ENCODE results near the gene MAGI1.
A peak's percentile ranks its signal among the peaks of the same experiment; 100 is the strongest.
"Not testable (repeated sequence)": the region's sequence is repeated elsewhere in the genome, so short reads cannot be mapped to it uniquely, and the experiment has no call there.

The MAGI1 gene

DNA sequence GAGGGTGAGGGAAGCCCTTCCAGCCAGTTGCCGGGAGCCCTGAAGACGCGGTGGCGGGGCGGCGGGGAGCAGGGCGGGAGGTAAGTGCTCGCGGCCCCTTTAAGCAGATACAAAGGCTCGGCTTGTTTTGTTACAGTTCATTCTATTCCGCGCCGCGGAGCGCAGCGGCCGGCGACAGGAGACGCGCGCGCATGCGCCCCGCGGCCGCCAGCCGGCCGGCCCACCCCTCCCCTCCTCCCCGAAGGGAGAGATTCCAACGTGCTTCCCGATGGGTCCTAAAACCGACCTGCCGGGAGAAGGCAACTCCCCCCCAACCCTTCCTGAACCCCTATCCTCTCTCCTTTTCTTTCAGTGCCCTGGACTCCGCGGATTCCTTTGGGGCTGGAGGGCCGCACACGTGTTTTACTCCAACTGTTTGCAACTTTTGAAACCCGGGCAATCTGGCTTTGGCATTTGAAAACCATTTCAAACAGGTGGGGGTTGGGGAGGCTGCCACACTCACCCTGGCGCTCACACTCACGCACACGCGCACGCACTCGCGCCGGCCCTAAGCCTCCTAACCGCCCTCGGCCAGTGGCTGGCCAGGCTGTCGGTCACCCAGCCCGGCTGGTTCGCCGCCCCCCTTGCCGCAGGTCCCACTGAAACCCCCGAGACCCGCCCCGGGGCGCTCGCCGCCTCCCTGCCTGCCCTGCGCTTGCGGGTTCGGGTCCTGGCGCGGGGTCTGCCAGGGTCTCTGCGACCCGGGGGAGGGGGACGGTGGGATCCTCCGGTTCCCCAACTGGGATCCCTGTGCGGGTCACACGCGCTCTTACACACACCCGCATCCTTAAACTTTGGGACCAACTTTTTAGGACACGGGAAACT, at the start of gene MAGI1:
TSS of gene MAGI1 (minus strand) at position 193 of the 864 bp plus-strand sequence. CDS start 610 bp downstream, outside the sequence.
- peak; percentile 69 for DNase-seq

DNA sequence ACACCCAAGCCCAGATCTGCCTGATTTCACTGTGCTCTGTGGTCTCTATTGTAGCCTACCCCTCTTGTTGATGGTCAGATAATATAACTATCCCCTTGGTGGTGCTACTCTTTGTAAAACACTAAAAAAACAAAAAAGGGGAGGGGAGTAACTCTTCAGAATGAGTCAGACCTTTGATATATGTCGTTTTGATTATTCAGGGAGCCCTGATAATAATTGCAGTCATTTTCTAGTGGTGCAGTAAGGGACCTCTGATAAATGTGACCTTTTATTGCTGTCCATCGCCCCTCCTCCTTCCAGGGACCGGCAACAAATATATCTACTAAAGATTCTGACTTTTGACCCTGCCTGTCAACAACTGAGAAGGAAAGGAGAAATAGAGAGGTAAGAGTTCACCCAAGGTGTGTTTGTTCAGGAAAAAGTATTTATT, 45.1 kb upstream of the MAGI1 start:
- no peak for DNase-seq

DNA sequence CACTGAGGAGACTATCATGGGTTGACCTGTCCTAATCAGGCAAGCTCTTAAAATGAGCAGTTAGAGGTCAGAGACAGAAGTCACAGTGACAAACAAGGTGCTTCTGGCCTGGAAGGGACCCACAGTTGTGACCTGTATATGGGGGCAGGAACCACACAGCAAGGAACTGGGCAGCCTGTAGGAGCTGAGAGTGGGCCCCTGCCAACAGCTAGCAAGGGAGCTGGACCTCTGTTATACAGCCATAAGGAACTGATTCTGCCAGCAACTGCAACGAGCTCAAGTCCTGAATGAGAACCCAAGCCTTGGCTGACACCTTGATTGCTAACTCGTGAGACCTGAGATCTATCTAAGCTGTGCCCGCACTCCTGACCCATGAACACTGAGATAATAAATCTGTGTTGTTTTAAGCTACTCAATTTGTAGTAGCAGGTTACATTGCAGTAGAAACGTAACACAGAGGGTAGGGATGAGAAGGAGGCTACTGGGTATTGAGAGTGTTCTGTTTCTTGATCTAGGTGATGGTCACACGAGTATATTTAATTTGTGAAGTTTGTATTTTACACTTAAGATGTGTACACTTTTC, 44.5 kb upstream of the MAGI1 start:
- no peak for DNase-seq

DNA sequence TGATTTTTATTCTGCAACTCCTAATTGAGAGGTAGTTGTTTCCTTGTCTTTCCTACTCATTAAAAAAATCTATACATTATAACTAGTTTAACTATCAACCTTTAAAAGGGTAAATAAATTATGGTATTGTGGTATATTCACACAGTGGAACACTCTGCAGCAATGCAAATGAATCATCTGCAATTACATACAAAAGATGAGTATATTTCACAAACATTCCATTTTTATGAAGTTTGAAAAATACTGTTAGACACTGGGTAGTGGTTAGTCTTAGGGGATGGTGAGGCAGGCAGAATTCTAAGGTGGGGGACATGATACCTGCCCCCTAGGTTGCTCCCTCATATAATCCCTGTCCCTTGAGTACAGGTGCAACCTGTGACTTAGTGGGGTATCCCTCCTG, 44.0 kb upstream of the MAGI1 start:
- no peak for DNase-seq

DNA sequence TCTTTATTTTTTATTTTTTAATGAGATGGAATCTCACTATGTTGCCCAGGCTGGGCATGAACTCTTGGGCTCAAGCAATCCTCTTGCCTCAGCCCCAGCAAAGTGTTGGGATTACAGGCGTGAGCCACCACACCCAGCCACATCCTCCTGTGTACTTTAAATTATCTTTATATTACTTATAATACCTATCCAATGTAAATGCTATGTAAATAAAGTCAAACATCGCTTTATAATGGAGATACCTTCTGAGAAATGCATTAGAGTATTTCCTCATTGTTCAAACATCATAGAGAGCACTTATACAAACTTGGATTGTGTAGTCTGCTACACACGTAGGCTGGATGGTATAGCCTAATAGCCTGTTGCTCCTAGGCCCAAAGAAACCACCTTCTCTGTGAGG, 41.4 kb upstream of the MAGI1 start:
- DNase-seq, result no peak

DNA sequence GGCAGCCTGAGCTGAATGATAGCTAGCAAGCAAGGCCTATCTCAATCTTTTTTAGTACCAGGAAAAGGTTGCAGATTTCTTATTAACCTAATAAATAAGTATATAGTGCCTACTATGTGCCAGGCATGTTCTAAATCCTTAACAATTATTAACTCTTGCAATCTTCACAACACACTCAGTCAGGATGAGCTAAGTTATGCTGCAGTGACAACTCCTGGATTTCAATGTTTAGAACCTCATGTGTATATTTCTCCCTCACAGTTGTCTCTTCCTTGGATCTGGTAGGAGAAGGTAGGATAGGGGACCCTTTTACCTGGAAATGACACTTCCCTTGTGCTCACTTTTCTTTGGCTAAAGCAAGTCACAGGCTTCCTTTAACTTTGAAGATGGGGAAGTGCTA, 39.3 kb upstream of the MAGI1 start:
- no peak for DNase-seq

DNA sequence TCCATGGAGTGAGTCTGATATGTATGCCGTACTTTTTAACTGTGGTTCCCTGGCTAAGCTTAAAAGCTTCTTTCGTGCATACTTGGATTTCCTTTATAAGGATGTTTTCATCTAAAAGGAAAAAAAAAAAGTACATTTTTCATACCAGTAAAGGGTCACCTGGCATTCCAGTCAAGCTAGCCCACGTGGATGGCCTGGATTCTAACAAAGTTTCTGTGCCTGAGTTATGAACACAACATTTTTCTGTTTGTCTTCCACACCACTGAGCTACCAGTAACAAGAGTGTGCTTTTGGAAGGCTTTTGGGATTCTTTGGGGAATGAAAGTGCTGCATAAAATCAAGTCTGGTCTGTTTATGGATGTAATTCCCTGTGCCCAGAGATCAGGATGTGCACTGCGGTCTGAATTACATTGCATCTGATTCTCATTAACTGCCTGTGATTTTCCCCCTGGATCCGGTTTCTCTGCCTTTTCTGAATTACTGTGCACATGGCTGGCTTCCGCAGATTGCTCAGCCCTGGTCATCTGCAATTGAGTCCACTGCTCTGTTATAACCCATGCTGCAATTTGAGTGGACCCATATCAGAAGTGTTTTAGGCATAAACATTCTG, 38.2 kb upstream of the MAGI1 start:
- DNase-seq, result no peak

DNA sequence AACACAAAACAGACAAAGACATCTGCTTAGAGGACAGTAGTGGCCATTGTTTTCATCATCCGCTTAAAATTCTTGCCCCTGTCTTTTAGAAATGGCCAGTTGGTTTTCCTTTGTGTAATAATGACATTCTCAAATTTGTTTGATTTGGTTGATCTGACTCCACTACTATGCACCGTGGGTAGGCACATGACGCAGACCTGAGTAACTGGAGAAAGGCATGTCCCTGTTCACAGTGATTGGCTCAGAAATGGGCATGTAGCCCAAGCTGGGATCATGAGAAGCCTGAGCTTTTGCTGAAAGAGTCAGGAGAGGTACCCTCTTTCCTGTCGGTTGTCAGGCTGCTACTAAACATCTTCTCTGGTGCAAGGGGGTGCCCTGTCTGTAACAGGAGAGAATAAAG, 36.6 kb upstream of the MAGI1 start:
- no peak for DNase-seq

DNA sequence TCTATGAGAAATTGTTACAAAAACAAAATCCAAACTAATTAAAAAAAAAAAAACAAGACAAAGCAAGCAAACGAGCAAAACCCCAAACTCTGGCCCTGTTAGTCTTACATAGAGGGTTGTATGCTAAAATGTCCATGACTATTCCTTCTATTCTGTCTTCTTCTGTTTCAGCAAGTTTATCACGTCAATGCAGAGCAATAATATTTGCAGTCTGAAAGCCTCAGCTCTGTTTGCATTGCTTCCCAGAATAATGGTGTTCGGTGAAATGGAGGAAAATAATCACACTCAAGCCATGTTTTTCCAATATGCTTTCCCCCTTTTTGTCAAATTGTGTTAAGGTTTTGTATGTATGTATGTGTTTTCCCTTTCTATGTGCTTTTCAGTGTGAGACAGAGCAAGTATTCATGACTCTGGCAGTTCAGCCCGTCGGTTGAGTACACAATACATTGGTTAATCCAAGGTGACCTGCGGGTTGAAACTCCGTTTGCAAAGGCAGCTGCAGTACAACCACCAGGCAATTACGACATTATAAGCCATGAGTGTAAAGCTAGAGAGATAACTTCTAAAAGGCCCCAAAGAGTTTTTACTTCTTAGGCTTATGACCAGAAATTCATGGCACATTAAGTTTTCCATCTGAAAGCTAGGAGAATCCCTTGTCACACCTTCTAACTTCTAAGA, 34.9 kb upstream of the MAGI1 start:
- DNase-seq, result no peak

DNA sequence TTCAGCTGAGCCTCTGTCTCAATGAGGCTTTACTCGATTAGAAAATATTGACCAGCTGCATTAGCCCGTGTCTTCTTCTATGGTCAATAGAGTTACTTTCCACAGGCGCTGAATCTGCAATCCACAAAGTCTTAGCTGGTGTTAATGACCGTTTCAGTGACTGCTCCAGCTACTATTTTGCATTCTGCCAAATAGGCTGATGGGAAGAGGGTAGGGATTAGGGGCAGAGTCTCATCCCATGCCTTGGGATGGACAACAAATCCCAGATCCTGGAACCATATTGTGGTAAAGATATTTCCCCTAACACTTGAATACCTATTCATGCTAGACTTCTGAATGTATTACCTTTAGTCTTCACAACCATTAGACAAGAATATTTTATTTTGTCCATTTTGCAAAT, 29.5 kb upstream of the MAGI1 start:
- DNase-seq, result no peak

DNA sequence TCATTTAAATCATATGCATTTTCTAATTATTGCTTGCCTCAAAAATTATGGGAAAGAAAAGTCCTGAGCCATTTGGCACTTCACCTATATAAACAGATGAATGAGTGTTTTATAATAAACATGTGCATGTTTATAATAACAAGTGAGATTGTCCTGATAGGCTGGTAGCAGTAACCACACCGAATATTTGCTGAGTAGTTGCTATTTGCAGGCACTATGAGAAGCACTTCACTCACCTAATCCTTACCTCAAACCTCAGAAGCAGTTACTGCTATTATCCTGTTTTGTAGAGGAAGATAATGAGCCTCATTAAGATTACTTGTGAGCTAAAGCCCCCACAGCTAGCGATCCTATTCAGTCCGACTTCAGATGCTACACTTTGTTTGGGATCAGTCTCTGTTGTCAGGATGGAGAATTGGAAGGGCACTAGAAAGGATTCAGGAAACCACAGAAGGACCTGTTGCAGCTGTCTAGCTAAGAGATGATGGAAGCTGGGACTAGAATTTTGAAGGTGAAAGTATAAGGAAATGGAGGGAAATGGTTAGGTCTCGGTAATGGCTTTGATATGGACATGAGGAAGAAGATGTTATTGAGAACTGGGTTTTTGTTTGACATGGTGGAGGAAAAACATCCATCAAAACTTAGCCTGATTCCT, 28.4 kb upstream of the MAGI1 start:
- DNase-seq, result peak; percentile 47

DNA sequence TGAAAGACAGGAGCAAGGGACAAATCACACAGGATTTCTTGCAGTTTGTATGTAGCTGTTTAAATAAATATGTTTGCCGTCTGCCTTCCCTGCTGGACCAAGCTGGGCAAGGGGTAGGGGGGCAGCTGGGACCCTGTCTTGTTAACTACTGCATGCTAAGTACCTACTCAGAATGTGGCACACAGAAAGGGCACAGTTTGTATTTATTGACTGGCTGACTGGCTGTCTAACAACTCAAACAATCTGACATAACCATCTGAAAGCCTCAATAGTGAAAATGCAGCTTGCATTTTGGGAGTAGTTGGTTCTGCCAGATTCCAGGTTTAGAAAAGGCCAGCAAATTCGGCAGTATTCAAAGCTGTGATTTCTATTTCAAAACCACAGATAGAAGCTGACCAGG, 16.6 kb upstream of the MAGI1 start:
- DNase-seq, result no peak

DNA sequence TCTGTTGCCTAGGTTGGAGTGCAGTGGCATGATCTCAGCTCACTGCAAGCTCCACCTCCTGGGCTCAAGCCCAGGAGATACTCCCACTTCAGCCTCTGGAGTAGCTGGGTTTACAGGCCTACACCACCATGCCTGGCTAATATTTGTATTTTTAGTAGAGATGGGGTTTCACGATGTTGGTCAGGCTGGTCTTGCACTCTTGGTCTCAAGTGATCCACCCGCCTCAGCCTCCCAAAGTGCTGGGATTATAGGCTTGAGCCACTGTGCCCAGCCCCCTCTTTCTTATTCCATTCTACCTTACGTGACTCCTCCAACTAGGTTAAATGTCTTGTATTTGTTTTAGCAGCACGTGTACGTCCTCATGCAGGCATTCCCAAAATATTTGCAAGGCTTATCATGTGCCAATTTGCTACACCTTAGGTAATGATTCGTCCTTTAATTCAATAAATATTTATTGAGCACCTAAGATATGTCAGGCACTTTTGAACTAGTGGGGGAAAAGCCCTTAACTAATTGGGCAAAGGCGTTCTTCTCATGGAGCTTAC, 14.9 kb upstream of the MAGI1 start:
- no peak for DNase-seq

DNA sequence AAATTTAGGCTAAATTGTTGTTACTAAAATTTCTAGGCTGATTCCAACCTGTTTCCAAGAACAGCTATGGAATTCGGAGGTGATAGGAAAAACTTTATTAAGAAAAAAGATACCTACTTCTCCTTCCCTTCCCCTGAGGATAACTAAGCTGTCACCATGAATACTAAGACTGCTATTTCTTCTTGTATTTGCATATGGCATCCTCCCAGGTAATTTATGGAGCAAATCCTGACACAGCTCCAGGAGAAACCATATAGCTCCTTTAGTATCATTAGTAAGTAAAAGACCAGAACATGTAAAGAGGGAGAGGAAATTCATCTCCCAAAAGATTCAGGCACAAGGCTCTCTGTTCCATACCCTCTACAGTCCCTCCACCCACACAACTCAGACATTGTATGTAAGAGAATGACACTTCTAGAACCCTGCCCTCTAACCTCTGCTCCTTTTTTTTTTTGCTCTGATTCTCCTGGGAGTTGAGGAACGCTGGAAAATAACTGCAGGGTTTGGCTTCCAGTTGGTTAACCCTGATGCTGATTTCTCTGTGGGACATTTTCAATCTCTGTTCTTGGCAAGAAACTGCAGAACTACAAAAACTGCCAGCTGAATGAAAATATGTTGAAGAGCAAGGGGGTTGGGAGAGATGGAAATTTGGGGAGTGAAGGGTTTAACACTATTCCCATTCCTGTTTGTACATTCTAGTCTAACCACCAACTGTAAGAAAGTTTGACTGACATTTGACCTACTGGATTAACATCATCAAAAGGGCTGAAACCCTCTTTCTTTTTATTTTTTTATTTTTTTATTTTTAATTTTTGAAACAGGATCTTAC, 14.2 kb upstream of the MAGI1 start:
- DNase-seq, result no peak

DNA sequence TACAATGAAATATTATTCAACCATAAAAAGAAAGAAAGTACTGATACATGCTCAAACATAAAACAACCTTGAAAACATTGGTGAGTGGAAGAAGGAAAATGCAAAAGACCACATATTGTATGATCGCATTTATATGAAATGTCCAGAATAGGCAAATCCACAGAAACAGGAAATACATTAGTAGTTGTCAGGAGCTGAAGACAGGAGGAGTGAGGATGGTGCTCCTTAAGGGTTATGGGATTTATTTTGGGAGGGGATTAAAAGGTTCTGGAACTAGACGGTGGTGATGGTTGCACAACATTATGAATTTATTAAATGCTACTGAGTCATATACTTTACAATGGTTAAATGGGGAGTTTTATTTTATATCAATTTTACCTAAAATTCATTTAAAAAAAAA, 12.1 kb upstream of the MAGI1 start:
- DNase-seq, result no peak

DNA sequence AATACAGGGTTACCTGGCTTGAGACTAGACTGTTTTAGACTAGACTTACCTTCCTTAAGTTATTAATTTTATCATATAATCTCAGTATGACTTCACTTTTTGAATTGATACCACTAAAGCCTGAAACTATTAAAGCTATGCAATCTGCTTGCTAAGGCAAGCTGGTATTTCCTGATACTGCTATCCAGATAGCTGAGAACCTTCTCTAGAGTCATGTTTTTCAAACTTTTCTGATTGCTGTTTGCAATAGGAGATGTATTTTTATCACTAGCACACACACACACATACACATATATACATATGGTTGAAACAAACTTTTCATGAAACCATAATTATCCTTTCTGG, 9.3 kb upstream of the MAGI1 start:
- no peak for DNase-seq

DNA sequence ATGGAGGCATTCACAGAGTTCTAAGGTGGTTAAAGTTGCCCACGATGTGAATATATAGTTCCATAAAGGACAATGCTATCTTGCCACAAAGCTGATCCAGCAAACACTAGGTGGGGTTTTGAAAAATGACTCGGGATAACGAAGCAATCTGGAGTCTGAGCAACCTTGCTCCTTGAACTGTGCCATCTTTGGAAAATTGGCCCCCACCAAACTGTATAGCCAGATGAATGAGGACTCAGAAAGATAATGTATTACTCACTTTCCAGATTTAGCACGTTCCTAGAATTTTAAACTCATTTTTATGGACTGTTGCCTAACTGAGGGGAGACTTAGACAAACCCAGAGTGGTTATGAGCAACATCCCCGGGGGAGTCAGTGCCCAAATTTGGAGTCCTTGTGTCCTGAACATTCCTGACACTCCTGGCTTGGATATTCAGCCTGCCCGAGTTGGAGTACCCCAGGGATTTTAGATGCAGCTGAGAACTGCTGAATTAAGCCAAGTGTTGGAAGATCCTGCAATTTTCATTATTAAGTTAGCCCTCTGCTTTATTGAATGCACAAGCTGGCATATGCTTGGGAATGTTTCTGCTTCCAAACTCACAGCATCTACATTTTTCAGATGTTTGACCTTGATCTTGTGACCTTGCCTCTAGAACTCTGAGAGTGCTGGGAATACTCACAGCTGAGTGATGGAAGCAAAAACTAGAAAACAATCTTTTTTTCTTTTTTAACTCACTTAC, 8.8 kb upstream of the MAGI1 start:
- no peak for DNase-seq

DNA sequence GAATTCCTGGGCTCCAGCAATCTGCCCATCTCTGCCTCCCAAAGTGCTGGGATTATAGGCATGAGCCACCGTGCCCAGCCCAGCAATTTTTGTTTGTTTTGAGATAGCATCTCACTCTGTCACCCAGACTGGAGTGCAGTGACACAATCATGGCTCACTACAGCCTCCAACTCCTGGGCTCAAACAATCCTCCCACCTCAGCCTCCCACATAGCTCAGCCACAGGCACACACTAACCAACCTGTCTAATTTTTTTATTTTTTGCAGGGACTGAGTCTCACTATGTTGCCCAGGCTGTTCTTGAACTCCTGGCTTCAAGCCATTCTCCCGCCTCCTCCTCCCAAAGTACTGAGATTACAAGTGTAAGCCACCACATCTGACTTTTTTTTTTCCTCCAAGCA, 7.6 kb upstream of the MAGI1 start:
- not testable (repeated sequence) for DNase-seq

DNA sequence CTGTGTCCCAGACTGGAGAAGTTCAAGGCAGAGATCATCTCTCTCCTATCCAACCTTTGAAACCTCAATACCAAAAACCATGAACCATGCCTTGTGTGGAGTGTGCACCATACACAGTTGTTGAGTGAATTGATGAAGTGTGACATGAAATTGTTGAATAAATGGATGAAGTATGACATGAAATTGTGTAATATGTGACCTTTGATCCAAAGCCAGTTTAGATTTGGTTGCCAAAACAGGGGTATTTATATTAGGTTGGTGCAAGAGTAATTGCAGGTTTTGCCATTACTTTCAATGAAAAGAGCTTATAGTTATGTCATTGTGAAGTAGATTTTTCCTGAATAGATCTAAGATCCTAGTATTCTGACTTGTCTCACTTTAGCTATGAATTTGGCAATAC, 3.1 kb upstream of the MAGI1 start:
- no peak for DNase-seq

DNA sequence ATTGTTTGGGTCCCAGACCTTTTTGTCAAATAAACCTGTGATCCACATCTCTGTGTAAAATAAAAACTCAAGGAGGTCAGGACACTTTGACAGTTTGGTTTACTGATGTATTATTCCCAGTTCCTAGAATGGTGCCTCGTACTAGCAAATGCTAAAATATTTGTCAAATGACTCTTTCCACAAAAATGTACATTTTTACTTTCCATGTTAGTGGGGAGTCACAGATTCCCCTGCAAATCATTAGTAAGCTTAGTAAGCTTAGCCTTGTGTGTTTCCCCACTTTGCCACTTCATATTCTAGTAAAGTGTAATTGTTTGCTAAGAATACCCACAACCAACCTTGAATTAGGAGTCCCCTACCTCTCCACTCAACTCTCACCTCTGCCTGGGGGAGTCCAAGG, 2.4 kb upstream of the MAGI1 start:
- no peak for DNase-seq

DNA sequence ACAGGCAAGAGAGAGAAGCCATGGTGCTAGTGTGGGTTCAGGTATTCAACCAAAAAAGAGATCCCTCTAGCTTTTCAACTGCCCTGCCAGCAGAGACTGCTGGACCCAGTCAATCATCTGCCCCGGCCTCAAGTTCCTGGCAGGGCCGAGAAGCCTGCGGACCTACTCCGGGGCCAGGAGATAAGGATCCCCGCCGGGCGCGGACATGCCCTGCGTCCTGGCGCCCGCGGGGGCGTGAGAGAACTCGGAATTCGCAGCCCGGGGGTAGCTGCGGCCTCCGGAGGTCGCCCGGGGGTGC, 821 bp upstream of the MAGI1 start:
- no peak for DNase-seq

DNA sequence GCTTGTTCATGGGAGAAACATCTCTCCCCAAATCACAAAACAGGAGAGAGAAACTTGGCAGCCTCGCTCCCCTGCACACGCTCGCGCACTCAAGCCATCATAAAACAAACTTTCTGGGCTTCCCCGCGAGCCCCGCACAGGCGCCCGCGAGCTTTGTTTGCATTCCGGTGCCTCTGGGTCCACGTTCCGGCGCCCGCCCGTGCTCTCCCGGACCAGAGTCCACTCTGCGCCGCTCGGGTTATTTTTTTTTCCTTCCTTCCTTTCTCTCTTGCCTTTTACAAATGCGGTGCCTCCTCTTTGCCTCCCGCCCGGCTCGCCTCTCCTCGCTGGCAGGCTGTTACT, 363 bp downstream of the MAGI1 start:
- no peak for DNase-seq
